ENCODE data around the gene AGBL1. TPM values are rescaled to one million over a fixed set of nuclear protein-coding genes. Genes with fewer than 3 reads are reported as not detected.
"Not testable (repeated sequence)": the region's sequence is repeated elsewhere in the genome, so short reads cannot be mapped to it uniquely, and the experiment has no call there.

Gene AGBL1
- polyA plus RNA-seq, 2 of the 4 experiments (the other 2 are of a cell fraction) = not detected

GRCh38 chr15:86445579-86446252, 366.0 kb downstream of the AGBL1 start (continued):
- TF ChIP-seq HOXA7 (CRISPR knock-in tag; IDR thresholded peaks at IDR 0.05) = no peak
- no peak for TF ChIP-seq REST (IDR thresholded peaks at IDR 0.05)
- TF ChIP-seq SMC3 (IDR thresholded peaks at IDR 0.05) = no peak

GRCh38 chr15:86446253-86446640, 366.6 kb downstream of the AGBL1 start:
- Histone ChIP-seq H3K4me1 (no peaks in the 10 kb centered on the region), H3K27ac (no peak overlapping the region), H3K4me3 (no peak overlapping the region), H3K4me2 (no peak overlapping the region), H3K9me3 (no peaks in the 10 kb centered on the region)
- FAIRE-seq = no peak
- WGBS (ENCODE audit: missing lambda C conversion rate) = 0% methylated on average over 2 of the region's 2 CpGs
- TF ChIP-seq TFCP2L1 (CRISPR knock-in tag; IDR thresholded peaks at IDR 0.05) (no peak), HOXA7 (CRISPR knock-in tag; IDR thresholded peaks at IDR 0.05) (no peak), KDM5A (IDR thresholded peaks at IDR 0.05) (no peak), ELK1 (IDR thresholded peaks at IDR 0.05; ENCODE audit: low read depth, low read length) (no peak), SMC3 (IDR thresholded peaks at IDR 0.05) (no peak), NPAS2 (CRISPR knock-in tag; IDR thresholded peaks at IDR 0.05; ENCODE audit: borderline replicate concordance) (no peak), FOSL2 (IDR thresholded peaks at IDR 0.05) (no peak), FOSL2 (CRISPR knock-in tag; IDR thresholded peaks at IDR 0.05) (no peak), POLR2A (IDR thresholded peaks at IDR 0.05; ENCODE audit: low read length) (no peak), ZNF302 (CRISPR knock-in tag; IDR thresholded peaks at IDR 0.05) (no peak), RCOR1 (IDR thresholded peaks at IDR 0.05; ENCODE audit: low read depth, low read length) (no peak)
- no peak for ATAC-seq
- ChIA-PET POLR2A (no interaction called here), CTCF (interaction anchor here (0.8 kb wide), 1 partner anchor 9 kb away, joined by 3 read pairs; no protein-coding TSS in a partner anchor)
- no peak for DNase-seq (ENCODE audit: low read depth in 1 of 2, low spot score in 1 of 2)

GRCh38 chr15:86465470-86466039, 385.9 kb downstream of the AGBL1 start:
- H3K4me1 ChIP-seq; H3K4me3 ChIP-seq; POLR2A ChIA-PET; CTCF ChIA-PET; FAIRE-seq; H3K9me3 ChIP-seq; H3K4me2 ChIP-seq; DNase-seq (ENCODE audit: low read depth in 1 of 2, low spot score in 1 of 2); H3K27ac ChIP-seq; ATAC-seq: not testable (repeated sequence)
- 7% methylated on average over 8 of the region's 8 CpGs for WGBS (ENCODE audit: missing lambda C conversion rate)
- TF ChIP-seq RNF2 (IDR thresholded peaks at IDR 0.05; ENCODE audit: borderline replicate concordance, low read depth) = 0 out of 2 replicates have a peak, but pooled peaks have one; percentile 52

GRCh38 chr15:86481720-86482119, 402.0 kb downstream of the AGBL1 start:
- CTCF ChIA-PET = no interaction called here
- Histone ChIP-seq H3K9me3 (no peaks in the 10 kb centered on the region), H3K4me2 (no peak overlapping the region), H3K4me1 (no peaks in the 10 kb centered on the region), H3K27ac (no peak overlapping the region), H3K4me3 (no peak overlapping the region)
- TF ChIP-seq ESRRA (IDR thresholded peaks at IDR 0.05; ENCODE audit: borderline replicate concordance, low read length) = no peak
- no peak for TF ChIP-seq NFE2L2 (conservative IDR thresholded peaks at IDR 0.05; ENCODE audit: low read length)
- no peak for TF ChIP-seq NR3C1 (IDR thresholded peaks at IDR 0.05)
- TF ChIP-seq SREBF2 (IDR thresholded peaks at IDR 0.05) = no peak
- TF ChIP-seq PHF8 (IDR thresholded peaks at IDR 0.05; ENCODE audit: borderline replicate concordance, low read depth) = no peak
- TF ChIP-seq ZC3H11A (IDR thresholded peaks at IDR 0.05) = no peak
- no peak for TF ChIP-seq RFX5 (IDR thresholded peaks at IDR 0.05)
- no peak for TF ChIP-seq TP53 (CRISPR knock-in tag; IDR thresholded peaks at IDR 0.05)
- no peak for TF ChIP-seq JUNB (IDR thresholded peaks at IDR 0.05)
- TF ChIP-seq JUN (IDR thresholded peaks at IDR 0.05) = no peak
- no peak for TF ChIP-seq EHF (CRISPR knock-in tag; IDR thresholded peaks at IDR 0.05)
- no peak for TF ChIP-seq ZNF302 (CRISPR knock-in tag; IDR thresholded peaks at IDR 0.05)
- TF ChIP-seq HEYL (CRISPR knock-in tag; IDR thresholded peaks at IDR 0.05) = no peak
- TF ChIP-seq FOSL2 (IDR thresholded peaks at IDR 0.05) = no peak
- no peak for TF ChIP-seq FOSL2 (CRISPR knock-in tag; IDR thresholded peaks at IDR 0.05)
- no peak for TF ChIP-seq CBX8 (IDR thresholded peaks at IDR 0.05)
- ATAC-seq (no peak), DNase-seq (ENCODE audit: low read depth in 1 of 2, low spot score in 1 of 2) (no peak), FAIRE-seq (no peak)
- 6% methylated on average over 2 of the region's 2 CpGs for WGBS (ENCODE audit: missing lambda C conversion rate)
- POLR2A ChIA-PET = no interaction called here

Data from A549 (cell line).